Ovary (tissue), 9 donors: ENCODE measurements around the gene KCNK1. TPM values are rescaled to one million over a fixed set of nuclear protein-coding genes. Genes with fewer than 3 reads are reported as not detected.

Experiments used
- DNase-seq, 5 donors: peaks; one replicate each; pipeline ENCODE4 v3.0.0-alpha.2; 2019 to 2020
- H3K27ac ChIP-seq, 2 donors: fragments of 200-600 bp; one replicate each; pipeline versions ENCODE4 v1.5.1 to v1.8.0; 2019 to 2022
- H3K27me3 ChIP-seq: fragments of 200-600 bp; one replicate; pipeline ENCODE4 v1.8.0; 2022
- H3K36me3 ChIP-seq: fragments of 200-600 bp; sonication (generic); one replicate; pipeline ENCODE4 v1.5.1; 2019
- H3K4me1 ChIP-seq: one replicate; pipeline ENCODE4 v1.8.1; 2013; ENCODE audit warnings: mild to moderate bottlenecking, moderate library complexity; ENCODE audit not compliant: insufficient read depth
- H3K4me3 ChIP-seq: fragments of 200-600 bp; sonication (generic); one replicate; pipeline ENCODE4 v1.5.1; 2017
- H3K9me3 ChIP-seq, 2 donors: fragments of 200-600 bp in 1 of 2; sonication (generic) in 1 of 2; one replicate each; pipeline versions ENCODE4 v1.5.1 to v1.8.1; 2013 to 2019; ENCODE audit warnings: mild to moderate bottlenecking in 1 of 2, moderate library complexity in 1 of 2
- CTCF ChIP-seq, 3 donors: fragments of 450-650 bp in 2 of 3; fragments of 200-600 bp in 1 of 3; IDR thresholded peaks; one replicate each; pipeline versions ENCODE4 v1.5.1 to v1.8.0; 2016 to 2022; ENCODE audit warnings: antibody characterized with exemption in 3 of 3, mild to moderate bottlenecking in 1 of 3
- EP300 ChIP-seq: sonication (generic); formaldehyde crosslinking; IDR thresholded peaks from one replicate; pipeline ENCODE4 v1.6.1; 2017; ENCODE audit warnings: antibody characterized with exemption
- POLR2A ChIP-seq: fragments of 450-650 bp; IDR thresholded peaks from one replicate; pipeline ENCODE4 v1.6.1; 2017; ENCODE audit warnings: antibody characterized with exemption, mild to moderate bottlenecking, moderate library complexity
- WGBS, 3 donors: extraction: QIAGEN DNeasy Blood & Tissue Kit in 1 of 3; methylation state at CpG; one replicate each; pipeline versions ENCODE4 v1.1.5 to v1.1.7; 2013 to 2017; 5-methylcytosine and 5-hydroxymethylcytosine counted together
- intact Hi-C, 4 donors: fragments of 100-400 bp; cut with DNase I; formaldehyde crosslinking; loops; one replicate each; pipeline versions ENCODE4 v1.11.0 to v1.15.1; 2022 to 2023
- polyA plus RNA-seq, 2 donors: library from polyadenylated mRNA; stranded (reverse); fragments of 200-250 nt in 1 of 2; fragments of 350-450 nt in 1 of 2; fragmentation: Illumina TruSeq in 1 of 2; extraction: RNeasy Lipid Tissue Mini Kit (QIAGEN cat#74804) in 1 of 2; gene quantifications; one replicate each; pipeline ENCODE4 v1.2.3, GENCODE V29; 2013 to 2014
- total RNA-seq, 7 donors: library from RNA; depleted of rRNA in 2 of 7; stranded (reverse); fragments of >200 nt in 2 of 7; fragmentation: NEBNext Ultra II Directional in 3 of 7; extraction: Animal tissue kit (Norgen Biotek cat#: 25700) in 3 of 7; gene quantifications; one replicate each; pipeline versions ENCODE4 v1.1.0 to v1.2.4, GENCODE V29; 2016 to 2023
- donor health status: DM: no; HTN: no; CAD: no; lungs with moderate emphysema.
- donor health status: DM: no; HTN: no; CAD: no.
- donor health status: Bipolar disorder and iron deficiency.
- donor health status: DM: yes; HTN: yes; CAD: no.
- donor health status: DM: no; HTN: no; CAD: no.
- donor health status: DM: yes; HTN: yes; CAD: no.

The KCNK1 gene
- total and polyA plus RNA-seq, 9 donors, result 3.1 to 24.8 (median 4.9) TPM

- DNase-seq, result no peak
- intact Hi-C loops, result no loop called here
- 37 to 46% (median 45%) methylated on average over 1 of the region's 1 CpG for WGBS, 3 donors
- no peaks in the 10 kb centered on the region for H3K36me3 ChIP-seq
- no peak overlapping the region for H3K4me3 ChIP-seq
- no peak overlapping the region for H3K27ac ChIP-seq
- H3K9me3 ChIP-seq, result no peaks in the 10 kb centered on the region
- H3K4me1 ChIP-seq, result no peaks in the 10 kb centered on the region
- no peak for TF ChIP-seq CTCF (IDR thresholded peaks at IDR 0.05)
- no peak for TF ChIP-seq POLR2A
- TF ChIP-seq EP300, result no peak
- H3K27me3 ChIP-seq, result no peaks in the 10 kb centered on the region
These were observed 13.4 kb upstream of the KCNK1 start for GRCh38 chr1:233600488-233600887.

- WGBS, 3 donors, result 84 to 93% (median 91%) methylated on average over 2 of the region's 2 CpGs
- DNase-seq, result no peak
- no peak overlapping the region for H3K27ac ChIP-seq
- no peaks in the 10 kb centered on the region for H3K4me1 ChIP-seq
- no peak overlapping the region for H3K4me3 ChIP-seq
- H3K36me3 ChIP-seq, result no peaks in the 10 kb centered on the region
- H3K27me3 ChIP-seq, result no peaks in the 10 kb centered on the region
- no peaks in the 10 kb centered on the region for H3K9me3 ChIP-seq
- TF ChIP-seq EP300 (no peak), CTCF (IDR thresholded peaks at IDR 0.05) (no peak)
- intact Hi-C loops, result no loop called here
These were observed 10.4 kb upstream of the KCNK1 start for GRCh38 chr1:233603478-233603877.

GRCh38 chr1:233605205-233605604, 8.7 kb upstream of the KCNK1 start:
- DNase-seq, result no peak
- Histone ChIP-seq H3K36me3 (no peaks in the 10 kb centered on the region), H3K4me3 (no peak overlapping the region), H3K9me3 (no peaks in the 10 kb centered on the region), H3K27me3 (no peaks in the 10 kb centered on the region), H3K4me1 (no peaks in the 10 kb centered on the region), H3K27ac (no peak overlapping the region)
- 61 to 91% (median 76%) methylated on average over 2 of the region's 2 CpGs for WGBS, 3 donors
- TF ChIP-seq POLR2A (no peak), EP300 (no peak), CTCF (IDR thresholded peaks at IDR 0.05) (no peak)
- intact Hi-C loops, result no loop called here

GRCh38 chr1:233606813-233607212, 7.1 kb upstream of the KCNK1 start:
- H3K4me1 ChIP-seq, result no peaks in the 10 kb centered on the region
- H3K36me3 ChIP-seq, result no peaks in the 10 kb centered on the region
- intact Hi-C loops, result no loop called here
- H3K4me3 ChIP-seq, result no peak overlapping the region
- no peaks in the 10 kb centered on the region for H3K27me3 ChIP-seq
- H3K9me3 ChIP-seq, result no peaks in the 10 kb centered on the region
- no peak for DNase-seq
- WGBS, 3 donors, result 88 to 94% (median 90%) methylated on average over 5 of the region's 5 CpGs
- no peak overlapping the region for H3K27ac ChIP-seq
- TF ChIP-seq POLR2A (no peak), CTCF (IDR thresholded peaks at IDR 0.05) (no peak), EP300 (no peak)
